OCI-LY3 (cell line): ENCODE measurements around the gene SLC51A.
"Not testable (repeated sequence)": the region's sequence is repeated elsewhere in the genome, so short reads cannot be mapped to it uniquely, and the experiment has no call there.

ENCODE experiments used
- H2AFZ ChIP-seq: fragments of 200-600, 300-600 bp; shearing (Covaris generic); 2 replicates; pipeline ENCODE4 v1.6.0; 2014; ENCODE audit warnings: antibody characterized with exemption, low read depth, low read length
- H3K27ac ChIP-seq: fragments of 200-600, 300-600 bp; sonication (generic); 2 replicates; pipeline ENCODE4 v1.5.1; 2014; ENCODE audit warnings: mild to moderate bottlenecking, low read length, moderate library complexity, mixed read lengths
- H3K27me3 ChIP-seq: fragments of 200-600, 300-600 bp; sonication (generic); 2 replicates; pipeline ENCODE4 v1.6.1; 2014; ENCODE audit warnings: low read depth, low read length, mixed read lengths
- H3K36me3 ChIP-seq: fragments of 200-600, 300-600 bp; sonication (generic); replicated peaks from 2 replicates; pipeline ENCODE3; 2014; ENCODE audit warnings: low read depth, low read length, mixed read lengths
- H3K4me1 ChIP-seq: fragments of 300-600, 200-600 bp; sonication (generic); 2 replicates; pipeline ENCODE4 v1.6.1; 2014; ENCODE audit warnings: low read length, mixed read lengths
- H3K4me2 ChIP-seq: fragments of 200-600, 300-600 bp; sonication (generic); 2 replicates; pipeline ENCODE4 v1.6.1; 2014; ENCODE audit warnings: low read length, mixed read lengths
- H3K4me3 ChIP-seq: fragments of 300-600, 200-600 bp; sonication (generic); 2 replicates; pipeline ENCODE4 v1.5.1; 2014; ENCODE audit warnings: antibody characterized with exemption, mild to moderate bottlenecking, low read length, moderate library complexity
- H3K79me2 ChIP-seq: fragments of 300-600, 200-600 bp; shearing (Covaris generic); 2 replicates; pipeline ENCODE4 v1.6.1; 2014; ENCODE audit warnings: mild to moderate bottlenecking, low read length, mixed read lengths
- H3K9ac ChIP-seq: fragments of 300-600, 200-600 bp; shearing (Covaris generic); 2 replicates; pipeline ENCODE4 v1.6.0; 2014; ENCODE audit warnings: mild to moderate bottlenecking, low read length, moderate library complexity
- H3K9me3 ChIP-seq: fragments of 200-600, 300-600 bp; shearing (Covaris generic); 2 replicates; pipeline ENCODE4 v1.6.1; 2014; ENCODE audit warnings: low read length, mixed read lengths; ENCODE audit not compliant: insufficient read depth
- H4K20me1 ChIP-seq: fragments of 200-600, 300-600 bp; sonication (generic); 2 replicates; pipeline ENCODE4 v1.6.1; 2016; ENCODE audit warnings: low read length, mixed read lengths; ENCODE audit not compliant: insufficient read depth
- CTCF ChIP-seq: fragments of 200-600, 300-600 bp; sonication (generic); IDR thresholded peaks from 2 replicates; pipeline ENCODE4 v1.5.1; 2014; ENCODE audit warnings: antibody characterized with exemption, low read length, low read depth
- EZH2phosphoT487 ChIP-seq: fragments of 200-600 bp; shearing (Covaris generic); IDR thresholded peaks from 2 replicates; pipeline ENCODE4 v1.6.1; 2018; ENCODE audit warnings: antibody characterized with exemption, mixed run types, low read depth

Gene SLC51A

GRCh38 chr3:196241704-196242103, 25.4 kb downstream of the SLC51A start:
- Histone ChIP-seq H3K9me3 (no peaks in the 10 kb centered on the region), H3K27ac (no peak overlapping the region), H4K20me1 (no peaks in the 10 kb centered on the region), H3K27me3 (no peaks in the 10 kb centered on the region), H3K4me1 (peaks cover 11% of the 10 kb centered on the region), H3K36me3 (peaks cover 19% of the 10 kb centered on the region), H3K4me2 (no peak overlapping the region), H3K79me2 (no peaks in the 10 kb centered on the region), H2AFZ (no peak overlapping the region), H3K4me3 (no peak overlapping the region), H3K9ac (no peak overlapping the region)
- TF ChIP-seq CTCF: no peak
- TF ChIP-seq EZH2phosphoT487: no peak

GRCh38 chr3:196244166-196244565, 27.8 kb downstream of the SLC51A start:
- H4K20me1 ChIP-seq, H3K27me3 ChIP-seq, H3K4me2 ChIP-seq, H3K9ac ChIP-seq, H3K9me3 ChIP-seq, H3K4me3 ChIP-seq, H3K4me1 ChIP-seq, H3K27ac ChIP-seq, H3K79me2 ChIP-seq, H2AFZ ChIP-seq: not testable (repeated sequence)
- peaks cover 21% of the 10 kb centered on the region for H3K36me3 ChIP-seq

GRCh38 chr3:196246612-196247308, 30.4 kb downstream of the SLC51A start:
- Histone ChIP-seq H3K36me3 (peaks cover 14% of the 10 kb centered on the region), H3K79me2 (no peaks in the 10 kb centered on the region), H3K9me3 (no peaks in the 10 kb centered on the region), H3K27ac (no peak overlapping the region), H3K4me1 (no peaks in the 10 kb centered on the region), H3K27me3 (no peaks in the 10 kb centered on the region), H3K9ac (no peak overlapping the region), H3K4me2 (no peak overlapping the region), H4K20me1 (no peaks in the 10 kb centered on the region), H3K4me3 (no peak overlapping the region), H2AFZ (no peak overlapping the region)
- no peak for TF ChIP-seq EZH2phosphoT487
- no peak for TF ChIP-seq CTCF

- no peak for TF ChIP-seq EZH2phosphoT487
- no peak for TF ChIP-seq CTCF
- H3K27me3 ChIP-seq: no peaks in the 10 kb centered on the region
- H3K9me3 ChIP-seq: no peaks in the 10 kb centered on the region
- no peak overlapping the region for H3K9ac ChIP-seq
- no peak overlapping the region for H2AFZ ChIP-seq
- no peak overlapping the region for H3K4me2 ChIP-seq
- H3K36me3 ChIP-seq: peaks cover 12% of the 10 kb centered on the region
- H4K20me1 ChIP-seq: no peaks in the 10 kb centered on the region
- no peaks in the 10 kb centered on the region for H3K79me2 ChIP-seq
- no peak overlapping the region for H3K4me3 ChIP-seq
- H3K27ac ChIP-seq: no peak overlapping the region
- H3K4me1 ChIP-seq: no peaks in the 10 kb centered on the region
Measured at GRCh38 chr3:196251918-196252317, 35.6 kb downstream of the SLC51A start.
